Airway epithelial cell (primary cell): Measurements from ENCODE around the gene EVPLL. TPM values are rescaled to one million over a fixed set of nuclear protein-coding genes. Genes with fewer than 3 reads are reported as not detected.

Experiments used
- total RNA-seq: library from RNA; depleted of rRNA; stranded (reverse); fragments of >200 nt; gene quantifications from 2 replicates; pipeline ENCODE4 v1.2.3, GENCODE V29; 2015

EVPLL gene
- total RNA-seq = 1.8 and 1.9 TPM in 2 replicates

GRCh38 chr17:18377437-18378204 lies at the start of gene EVPLL:
Gene EVPLL, plus strand, starts transcription at chr17:18377778. Its CDS starts 3,160 bp downstream, at chr17:18380938.

GRCh38 chr17:18363101-18364049 lies 14.2 kb upstream of the EVPLL start, which contains the start of gene SHMT1:
Gene SHMT1, minus strand, starts transcription at chr17:18363550. Its CDS starts 7,569 bp downstream, at chr17:18355981.

Other genes starting within 250 kb of the EVPLL start
- gene ALKBH5, start 193.9 kb upstream of the EVPLL start, total RNA-seq = 74.3 and 101 TPM in 2 replicates
- gene LLGL1, start 152.1 kb upstream of the EVPLL start, total RNA-seq = 36.0 and 44.9 TPM in 2 replicates
- 275 and 343 TPM in 2 replicates for gene FLII, start 119.0 kb upstream of the EVPLL start, total RNA-seq
- 13.2 and 14.1 TPM in 2 replicates for gene MIEF2, start 117.1 kb upstream of the EVPLL start, total RNA-seq
- 19.9 and 26.6 TPM in 2 replicates for gene TOP3A, start 62.8 kb upstream of the EVPLL start, total RNA-seq
- gene SMCR8, start 62.5 kb upstream of the EVPLL start, total RNA-seq = 6.5 and 9.1 TPM in 2 replicates
- gene SHMT1, start 14.2 kb upstream of the EVPLL start, total RNA-seq = 36.6 and 37.3 TPM in 2 replicates
- 0.65 and 1.6 TPM in 2 replicates for gene LGALS9C, start 99.0 kb downstream of the EVPLL start, total RNA-seq